Measurements from ENCODE around the gene CYB5D1. TPM values are rescaled to one million over a fixed set of nuclear protein-coding genes. Genes with fewer than 3 reads are reported as not detected.
"Not testable (repeated sequence)": the region's sequence is repeated elsewhere in the genome, so short reads cannot be mapped to it uniquely, and the experiment has no call there.

CYB5D1 gene
- 14.2 TPM for total RNA-seq

GRCh38 chr17:7857713-7858521, at the start of gene CYB5D1:
Gene CYB5D1, plus strand, starts transcription at chr17:7858003. Its CDS starts 132 bp downstream, at chr17:7858135.
- peak; percentile 88 for DNase-seq

- no peak for DNase-seq
Observed at GRCh38 chr17:7809086-7809790, 48.6 kb upstream of the CYB5D1 start.

- DNase-seq = not testable (repeated sequence)
Observed at GRCh38 chr17:7809791-7810343, 47.9 kb upstream of the CYB5D1 start.

- no peak for DNase-seq
Observed at GRCh38 chr17:7811251-7811650, 46.6 kb upstream of the CYB5D1 start.

- DNase-seq = no peak
Observed at GRCh38 chr17:7814969-7815368, 42.8 kb upstream of the CYB5D1 start.

GRCh38 chr17:7816926-7817642, 40.7 kb upstream of the CYB5D1 start:
- DNase-seq = no peak

GRCh38 chr17:7817643-7817964, 40.2 kb upstream of the CYB5D1 start:
- DNase-seq = no peak

GRCh38 chr17:7818026-7818425, 39.8 kb upstream of the CYB5D1 start:
- DNase-seq = no peak

- no peak for DNase-seq
Observed at GRCh38 chr17:7818746-7819645, 38.8 kb upstream of the CYB5D1 start.

GRCh38 chr17:7820231-7820630, 37.6 kb upstream of the CYB5D1 start:
- DNase-seq = no peak

GRCh38 chr17:7822126-7822525, 35.7 kb upstream of the CYB5D1 start:
- DNase-seq = no peak

- DNase-seq = no peak
Observed at GRCh38 chr17:7823581-7824001, 34.2 kb upstream of the CYB5D1 start.

GRCh38 chr17:7824021-7824924, 33.5 kb upstream of the CYB5D1 start:
- DNase-seq = no peak

- DNase-seq = no peak
Observed at GRCh38 chr17:7825206-7825990, 32.4 kb upstream of the CYB5D1 start.

- DNase-seq = no peak
Observed at GRCh38 chr17:7830616-7831015, 27.2 kb upstream of the CYB5D1 start.

- no peak for DNase-seq
Observed at GRCh38 chr17:7831233-7831632, 26.6 kb upstream of the CYB5D1 start.

GRCh38 chr17:7832431-7832830, 25.4 kb upstream of the CYB5D1 start:
- no peak for DNase-seq

GRCh38 chr17:7833011-7833794, 24.6 kb upstream of the CYB5D1 start:
- no peak for DNase-seq
